Endothelial cell (in vitro differentiated cells): ENCODE measurements around the gene IDH2. TPM values are rescaled to one million over a fixed set of nuclear protein-coding genes. Genes with fewer than 3 reads are reported as not detected.
"Not testable (repeated sequence)": the region's sequence is repeated elsewhere in the genome, so short reads cannot be mapped to it uniquely, and the experiment has no call there.

Experiments used
- DNase-seq: peaks from one replicate; pipeline ENCODE4 v3.0.0; 2021; ENCODE audit warnings: low spot score
- H3K27ac Mint-ChIP-seq: one replicate; pipeline ENCODE4 v1.8.0; 2021; ENCODE audit warnings: mixed read lengths, inconsistent platforms; ENCODE audit not compliant: unreplicated experiment
- H3K27me3 Mint-ChIP-seq: one replicate; pipeline ENCODE4 v1.8.0; 2021; ENCODE audit warnings: mild to moderate bottlenecking, moderate library complexity, mixed read lengths, inconsistent platforms; ENCODE audit not compliant: unreplicated experiment
- H3K36me3 Mint-ChIP-seq: one replicate; pipeline ENCODE4 v1.8.0; 2021; ENCODE audit warnings: mild to moderate bottlenecking, low read depth, mixed read lengths, inconsistent platforms; ENCODE audit not compliant: unreplicated experiment
- H3K4me1 Mint-ChIP-seq: one replicate; pipeline ENCODE4 v1.8.0; 2021; ENCODE audit warnings: mild to moderate bottlenecking, mixed read lengths, inconsistent platforms; ENCODE audit not compliant: unreplicated experiment
- H3K4me3 Mint-ChIP-seq: one replicate; pipeline ENCODE4 v1.8.0; 2021; ENCODE audit warnings: mild to moderate bottlenecking, mixed read lengths, inconsistent platforms; ENCODE audit not compliant: unreplicated experiment
- H3K9me3 Mint-ChIP-seq: one replicate; pipeline ENCODE4 v1.8.0; 2021; ENCODE audit warnings: mixed read lengths, inconsistent platforms; ENCODE audit not compliant: unreplicated experiment
- total RNA-seq: library from RNA; stranded (reverse); fragmentation: NEBNext Ultra II Directional; extraction: Animal tissue kit (Norgen Biotek cat#: 25700); gene quantifications from one replicate; pipeline ENCODE4 v1.2.1, GENCODE V29; 2021; ENCODE audit not compliant: unreplicated experiment
- TF ChIP-seq, protein P1 (sequence below): fragments of 200-600 bp; sonication (generic); IDR thresholded peaks from one replicate; pipeline ENCODE4 v1.5.0; 2021; ENCODE audit warnings: antibody characterized with exemption; ENCODE audit not compliant: unreplicated experiment

IDH2 gene
- total RNA-seq, 1 donor from 2014 or later = 133 TPM

DNA sequence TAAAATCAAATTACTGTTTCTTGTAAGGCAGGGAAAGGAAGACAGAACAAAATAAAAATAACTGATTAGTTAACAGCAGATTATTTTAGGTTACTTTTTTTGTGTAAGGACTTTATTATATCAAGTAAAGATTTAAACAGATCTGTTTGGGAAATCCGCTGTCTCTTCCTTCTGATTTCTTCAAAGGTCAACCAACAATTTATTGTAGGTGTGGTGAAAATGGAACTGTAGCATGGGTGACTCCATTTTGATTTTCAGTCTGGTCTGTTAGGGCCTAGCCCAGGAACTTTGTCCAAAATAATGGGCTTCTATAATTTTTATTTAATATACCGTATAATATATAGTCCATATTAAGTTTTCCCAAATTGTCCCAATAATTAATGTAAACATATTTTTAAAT is 13.5 kb upstream of the IDH2 start:
- H3K4me1 Mint-ChIP-seq = no peaks in the 10 kb centered on the region
- peaks cover 6% of the 10 kb centered on the region for H3K36me3 Mint-ChIP-seq
- H3K9me3 Mint-ChIP-seq = no peaks in the 10 kb centered on the region
- DNase-seq = no peak
- no peak overlapping the region for H3K27ac Mint-ChIP-seq
- H3K27me3 Mint-ChIP-seq = no peaks in the 10 kb centered on the region
- TF ChIP-seq, protein P1, sequence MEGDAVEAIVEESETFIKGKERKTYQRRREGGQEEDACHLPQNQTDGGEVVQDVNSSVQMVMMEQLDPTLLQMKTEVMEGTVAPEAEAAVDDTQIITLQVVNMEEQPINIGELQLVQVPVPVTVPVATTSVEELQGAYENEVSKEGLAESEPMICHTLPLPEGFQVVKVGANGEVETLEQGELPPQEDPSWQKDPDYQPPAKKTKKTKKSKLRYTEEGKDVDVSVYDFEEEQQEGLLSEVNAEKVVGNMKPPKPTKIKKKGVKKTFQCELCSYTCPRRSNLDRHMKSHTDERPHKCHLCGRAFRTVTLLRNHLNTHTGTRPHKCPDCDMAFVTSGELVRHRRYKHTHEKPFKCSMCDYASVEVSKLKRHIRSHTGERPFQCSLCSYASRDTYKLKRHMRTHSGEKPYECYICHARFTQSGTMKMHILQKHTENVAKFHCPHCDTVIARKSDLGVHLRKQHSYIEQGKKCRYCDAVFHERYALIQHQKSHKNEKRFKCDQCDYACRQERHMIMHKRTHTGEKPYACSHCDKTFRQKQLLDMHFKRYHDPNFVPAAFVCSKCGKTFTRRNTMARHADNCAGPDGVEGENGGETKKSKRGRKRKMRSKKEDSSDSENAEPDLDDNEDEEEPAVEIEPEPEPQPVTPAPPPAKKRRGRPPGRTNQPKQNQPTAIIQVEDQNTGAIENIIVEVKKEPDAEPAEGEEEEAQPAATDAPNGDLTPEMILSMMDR = no peak
- H3K4me3 Mint-ChIP-seq = no peak overlapping the region

DNA sequence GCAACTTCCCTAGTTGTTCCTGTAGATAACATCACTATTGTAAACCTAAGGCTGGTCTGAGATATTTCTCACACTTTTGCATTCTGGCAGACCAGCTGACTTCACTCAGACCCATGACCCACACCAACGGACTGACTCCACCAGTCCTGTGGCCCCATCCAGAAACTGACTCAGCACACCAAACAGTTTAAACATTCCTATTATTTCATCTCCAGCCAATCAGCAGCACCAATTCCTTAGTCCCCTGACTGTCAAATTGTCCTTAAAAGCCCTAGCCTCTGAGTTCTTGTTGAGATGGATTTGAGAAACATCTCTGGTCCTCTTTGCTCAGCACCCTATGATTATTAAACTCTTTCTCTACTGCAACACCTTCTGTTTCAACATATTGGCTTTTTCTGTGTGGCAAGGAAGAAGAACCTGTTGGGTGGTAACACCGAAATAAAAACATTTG is 12.2 kb upstream of the IDH2 start:
- H3K4me3 Mint-ChIP-seq = no peak overlapping the region
- H3K4me1 Mint-ChIP-seq = no peaks in the 10 kb centered on the region
- no peak for DNase-seq
- H3K27ac Mint-ChIP-seq = no peak overlapping the region
- no peaks in the 10 kb centered on the region for H3K9me3 Mint-ChIP-seq
- TF ChIP-seq, protein P1 = no peak
- peaks cover 6% of the 10 kb centered on the region for H3K36me3 Mint-ChIP-seq
- H3K27me3 Mint-ChIP-seq = no peaks in the 10 kb centered on the region

DNA sequence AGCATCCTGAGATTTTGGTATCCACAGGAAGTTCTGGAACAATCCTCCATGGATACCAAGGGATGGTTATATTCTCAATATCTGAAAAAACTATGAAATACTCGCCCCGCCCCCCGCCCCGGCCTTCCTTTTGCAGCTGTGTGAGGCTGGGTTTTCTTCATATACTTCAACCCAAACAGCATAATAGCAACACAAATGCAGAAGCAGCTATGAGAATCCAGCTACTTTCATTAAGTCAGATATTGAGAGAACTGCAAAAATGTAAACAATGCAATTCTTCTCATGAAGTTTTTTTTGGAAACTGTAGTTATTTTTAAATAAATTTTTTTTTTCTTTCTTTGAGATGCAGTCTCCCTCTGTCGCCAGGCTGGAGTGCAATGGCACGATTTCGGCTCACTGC is 10.9 kb upstream of the IDH2 start:
- Mint-ChIP-seq H3K36me3 (peaks cover 6% of the 10 kb centered on the region), H3K4me1 (no peaks in the 10 kb centered on the region), H3K27me3 (no peaks in the 10 kb centered on the region), H3K27ac (no peak overlapping the region), H3K9me3 (no peaks in the 10 kb centered on the region), H3K4me3 (no peak overlapping the region)
- TF ChIP-seq, protein P1 = no peak
- DNase-seq = no peak

DNA sequence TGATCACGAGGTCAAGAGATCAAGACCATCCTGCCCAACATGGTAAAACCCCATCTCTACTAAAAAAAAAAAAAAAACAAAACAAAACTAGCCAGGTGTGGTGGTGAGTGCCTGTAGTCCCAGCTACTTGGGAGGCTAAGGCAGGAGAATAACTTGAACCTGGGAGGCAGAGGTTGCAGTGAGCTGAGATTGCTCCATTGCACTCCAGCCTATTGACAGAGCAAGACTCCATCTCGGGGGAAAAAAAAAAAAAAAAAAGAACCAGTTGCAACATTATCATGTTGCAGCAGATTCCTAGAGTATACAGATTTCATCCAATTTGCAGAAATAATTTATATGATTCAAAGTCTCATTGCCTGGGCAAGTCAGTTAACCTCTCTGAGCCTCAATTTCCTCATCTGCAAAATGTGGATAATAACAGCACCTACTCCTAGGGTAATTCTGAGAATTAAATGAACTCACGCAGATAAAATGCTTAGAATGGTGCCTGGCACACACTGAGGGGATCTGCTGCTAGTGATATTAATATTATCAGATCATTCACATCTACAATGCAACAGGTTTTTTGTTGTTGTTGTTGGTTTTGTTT is 7.0 kb upstream of the IDH2 start:
- not testable (repeated sequence) for H3K27ac Mint-ChIP-seq, DNase-seq, H3K27me3 Mint-ChIP-seq, H3K4me1 Mint-ChIP-seq, H3K4me3 Mint-ChIP-seq, H3K36me3 Mint-ChIP-seq, H3K9me3 Mint-ChIP-seq

DNA sequence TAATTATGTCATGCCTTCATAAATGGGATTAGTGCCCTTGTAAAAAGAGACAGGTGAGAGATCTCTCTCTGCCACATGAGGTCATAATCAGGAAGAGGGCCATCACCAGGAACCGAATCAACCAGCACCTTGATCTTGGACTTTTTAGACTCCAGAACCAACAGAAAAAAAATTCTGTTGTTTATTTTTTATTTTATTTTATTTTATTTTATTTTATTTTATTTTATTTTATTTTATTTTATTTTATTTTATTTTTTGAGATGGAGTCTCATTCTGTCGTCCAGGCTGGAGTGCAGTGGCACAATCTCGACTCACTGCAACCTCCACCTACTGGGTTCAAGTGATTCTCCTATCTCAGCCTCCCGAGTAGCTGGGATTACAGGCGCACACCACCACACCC is 5.8 kb upstream of the IDH2 start:
- not testable (repeated sequence) for H3K9me3 Mint-ChIP-seq, DNase-seq, H3K36me3 Mint-ChIP-seq, H3K27ac Mint-ChIP-seq, H3K4me1 Mint-ChIP-seq, H3K4me3 Mint-ChIP-seq
- H3K27me3 Mint-ChIP-seq = peaks cover 10% of the 10 kb centered on the region

DNA sequence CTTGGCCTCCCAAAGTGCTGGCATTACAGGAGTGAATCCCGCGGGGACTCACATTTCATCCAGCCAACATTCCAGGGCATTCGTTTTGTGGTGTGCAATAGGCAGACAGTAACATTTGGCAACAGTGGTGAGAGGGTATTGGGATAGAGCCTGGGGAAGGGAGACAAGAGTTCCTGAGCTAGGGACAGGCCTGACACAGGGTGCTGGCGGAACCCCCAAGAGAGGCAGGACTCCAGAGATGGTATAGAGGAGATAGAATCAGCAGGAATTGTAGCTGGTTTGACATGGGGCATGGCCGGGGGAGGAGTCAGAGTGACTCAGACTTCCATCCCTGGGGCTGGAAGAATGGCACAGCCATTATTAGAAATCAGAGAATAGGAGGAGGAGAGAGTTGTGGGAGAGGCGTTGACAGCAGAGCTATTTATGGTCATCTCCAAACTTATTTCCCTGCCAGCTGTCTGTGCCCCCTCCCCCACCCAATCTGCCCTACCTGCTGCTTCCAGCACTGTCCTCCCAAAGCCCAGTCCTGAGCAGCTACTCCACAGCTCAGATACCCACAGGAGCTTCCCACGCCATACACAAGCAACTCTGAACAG is 4.4 kb upstream of the IDH2 start:
- TF ChIP-seq, protein P1 = no peak
- H3K4me3 Mint-ChIP-seq = no peak overlapping the region
- DNase-seq = no peak
- H3K36me3 Mint-ChIP-seq = peaks cover 4% of the 10 kb centered on the region
- H3K27me3 Mint-ChIP-seq = peaks cover 13% of the 10 kb centered on the region
- H3K4me1 Mint-ChIP-seq = peaks cover 9% of the 10 kb centered on the region
- H3K9me3 Mint-ChIP-seq = no peaks in the 10 kb centered on the region
- H3K27ac Mint-ChIP-seq = peak overlapping the region; percentile 42
